Neural crest cell (in vitro differentiated cells): ENCODE measurements around the gene SALL2. TPM values are rescaled to one million over a fixed set of nuclear protein-coding genes. Genes with fewer than 3 reads are reported as not detected.

Experiments used
- DNase-seq: peaks from one replicate; pipeline ENCODE4 v3.0.0; 2021; ENCODE audit warnings: low read depth, mixed read lengths, low spot score
- H3K27ac Mint-ChIP-seq: one replicate; pipeline ENCODE4 v1.8.0; 2021; ENCODE audit warnings: mild to moderate bottlenecking, mixed read lengths; ENCODE audit not compliant: unreplicated experiment
- H3K27me3 Mint-ChIP-seq: 2 replicates; pipeline ENCODE4 v1.8.0; 2021; ENCODE audit warnings: low read depth, mild to moderate bottlenecking, mixed read lengths
- H3K36me3 Mint-ChIP-seq: 2 replicates; pipeline ENCODE4 v1.8.0; 2021; ENCODE audit warnings: low read depth, mild to moderate bottlenecking, mixed read lengths
- H3K4me1 Mint-ChIP-seq: 2 replicates; pipeline ENCODE4 v1.8.0; 2021; ENCODE audit warnings: mixed read lengths
- H3K4me3 Mint-ChIP-seq: one replicate; pipeline ENCODE4 v1.8.0; 2021; ENCODE audit warnings: mild to moderate bottlenecking, mixed read lengths
- H3K9me3 Mint-ChIP-seq: 2 replicates; pipeline ENCODE4 v1.8.0; 2021; ENCODE audit warnings: mixed read lengths
- total RNA-seq: library from RNA; stranded (reverse); gene quantifications from 2 replicates; pipeline ENCODE4 v1.2.1, GENCODE V29; 2021
- TF ChIP-seq, protein P1 (sequence below): fragments of 200-600 bp; sonication (generic); conservative IDR thresholded peaks from 2 replicates; pipeline ENCODE4 v1.5.0; 2021; ENCODE audit warnings: antibody characterized with exemption, mild to moderate bottlenecking

SALL2 gene
- total RNA-seq, 1 donor from 2014 or later: 164 TPM

DNA sequence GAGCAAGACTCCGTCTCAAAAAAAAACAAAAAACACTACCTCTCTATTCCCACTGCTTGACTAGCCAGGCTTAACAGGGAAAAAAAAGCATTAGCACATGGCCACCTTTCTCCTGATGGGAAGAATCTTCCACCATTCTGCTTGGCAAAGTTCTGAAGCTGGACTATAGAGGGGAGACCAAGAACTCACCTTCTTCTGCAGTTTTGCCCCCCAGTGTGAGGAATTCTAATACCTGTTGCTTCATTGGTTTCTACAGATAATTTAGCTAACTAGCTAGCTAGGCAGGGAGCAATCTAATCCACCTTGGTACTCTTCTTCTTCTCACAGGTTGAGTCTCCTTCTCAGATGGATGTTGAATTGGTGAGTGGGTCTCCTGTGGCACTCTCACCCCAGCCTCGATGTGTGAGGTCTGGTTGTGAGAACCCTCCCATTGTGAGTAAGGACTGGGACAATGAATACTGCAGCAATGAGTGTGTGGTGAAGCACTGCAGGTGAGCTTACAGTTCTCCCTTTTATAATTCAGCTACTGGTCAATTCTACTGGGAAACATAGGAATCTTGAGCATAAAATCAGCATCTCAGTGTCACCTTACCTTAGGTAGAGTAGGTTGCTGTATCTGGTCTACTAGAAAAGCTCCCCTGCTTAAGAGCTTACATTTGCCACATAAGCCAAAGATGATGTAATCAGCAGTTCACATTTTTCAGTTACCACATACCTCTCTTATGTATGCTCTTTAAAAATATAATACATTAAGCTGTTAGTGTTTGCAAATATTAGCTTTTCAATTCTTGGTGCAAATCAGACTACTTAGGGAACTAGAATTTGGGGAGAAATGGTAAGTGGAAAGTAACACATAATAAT is 31.0 kb downstream of the SALL2 start:
- H3K27me3 Mint-ChIP-seq: no peaks in the 10 kb centered on the region
- H3K36me3 Mint-ChIP-seq: peaks cover 19% of the 10 kb centered on the region
- peaks cover 7% of the 10 kb centered on the region for H3K4me1 Mint-ChIP-seq
- TF ChIP-seq, protein P1, sequence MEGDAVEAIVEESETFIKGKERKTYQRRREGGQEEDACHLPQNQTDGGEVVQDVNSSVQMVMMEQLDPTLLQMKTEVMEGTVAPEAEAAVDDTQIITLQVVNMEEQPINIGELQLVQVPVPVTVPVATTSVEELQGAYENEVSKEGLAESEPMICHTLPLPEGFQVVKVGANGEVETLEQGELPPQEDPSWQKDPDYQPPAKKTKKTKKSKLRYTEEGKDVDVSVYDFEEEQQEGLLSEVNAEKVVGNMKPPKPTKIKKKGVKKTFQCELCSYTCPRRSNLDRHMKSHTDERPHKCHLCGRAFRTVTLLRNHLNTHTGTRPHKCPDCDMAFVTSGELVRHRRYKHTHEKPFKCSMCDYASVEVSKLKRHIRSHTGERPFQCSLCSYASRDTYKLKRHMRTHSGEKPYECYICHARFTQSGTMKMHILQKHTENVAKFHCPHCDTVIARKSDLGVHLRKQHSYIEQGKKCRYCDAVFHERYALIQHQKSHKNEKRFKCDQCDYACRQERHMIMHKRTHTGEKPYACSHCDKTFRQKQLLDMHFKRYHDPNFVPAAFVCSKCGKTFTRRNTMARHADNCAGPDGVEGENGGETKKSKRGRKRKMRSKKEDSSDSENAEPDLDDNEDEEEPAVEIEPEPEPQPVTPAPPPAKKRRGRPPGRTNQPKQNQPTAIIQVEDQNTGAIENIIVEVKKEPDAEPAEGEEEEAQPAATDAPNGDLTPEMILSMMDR: no peak
- H3K9me3 Mint-ChIP-seq: no peaks in the 10 kb centered on the region
- H3K27ac Mint-ChIP-seq: no peak overlapping the region
- no peak for DNase-seq
- H3K4me3 Mint-ChIP-seq: no peak overlapping the region

DNA sequence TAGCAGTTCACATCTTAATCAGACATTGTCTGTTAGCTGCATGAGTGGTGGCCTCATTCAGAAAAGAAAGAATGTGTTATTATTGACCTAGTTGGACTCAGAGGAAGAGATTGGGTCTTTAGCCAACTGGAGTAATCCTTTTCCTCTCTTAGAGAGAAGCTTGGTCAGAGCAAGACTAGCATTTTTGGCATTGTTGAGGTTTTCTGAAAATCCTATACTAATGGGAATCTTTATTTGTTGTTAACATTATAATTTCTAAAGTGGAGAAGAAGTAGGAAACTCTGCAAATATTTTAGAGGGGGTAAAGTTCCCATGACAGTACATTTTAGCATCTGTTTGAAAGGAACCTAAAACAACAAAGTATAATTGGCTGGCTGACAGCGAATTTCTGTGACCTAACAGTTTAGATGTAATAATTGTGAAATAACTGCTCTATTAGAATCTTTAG is 39.5 kb downstream of the SALL2 start:
- H3K9me3 Mint-ChIP-seq: no peaks in the 10 kb centered on the region
- no peaks in the 10 kb centered on the region for H3K36me3 Mint-ChIP-seq
- no peak overlapping the region for H3K27ac Mint-ChIP-seq
- H3K27me3 Mint-ChIP-seq: no peaks in the 10 kb centered on the region
- DNase-seq: no peak
- TF ChIP-seq, protein P1: no peak
- no peak overlapping the region for H3K4me3 Mint-ChIP-seq
- no peaks in the 10 kb centered on the region for H3K4me1 Mint-ChIP-seq

DNA sequence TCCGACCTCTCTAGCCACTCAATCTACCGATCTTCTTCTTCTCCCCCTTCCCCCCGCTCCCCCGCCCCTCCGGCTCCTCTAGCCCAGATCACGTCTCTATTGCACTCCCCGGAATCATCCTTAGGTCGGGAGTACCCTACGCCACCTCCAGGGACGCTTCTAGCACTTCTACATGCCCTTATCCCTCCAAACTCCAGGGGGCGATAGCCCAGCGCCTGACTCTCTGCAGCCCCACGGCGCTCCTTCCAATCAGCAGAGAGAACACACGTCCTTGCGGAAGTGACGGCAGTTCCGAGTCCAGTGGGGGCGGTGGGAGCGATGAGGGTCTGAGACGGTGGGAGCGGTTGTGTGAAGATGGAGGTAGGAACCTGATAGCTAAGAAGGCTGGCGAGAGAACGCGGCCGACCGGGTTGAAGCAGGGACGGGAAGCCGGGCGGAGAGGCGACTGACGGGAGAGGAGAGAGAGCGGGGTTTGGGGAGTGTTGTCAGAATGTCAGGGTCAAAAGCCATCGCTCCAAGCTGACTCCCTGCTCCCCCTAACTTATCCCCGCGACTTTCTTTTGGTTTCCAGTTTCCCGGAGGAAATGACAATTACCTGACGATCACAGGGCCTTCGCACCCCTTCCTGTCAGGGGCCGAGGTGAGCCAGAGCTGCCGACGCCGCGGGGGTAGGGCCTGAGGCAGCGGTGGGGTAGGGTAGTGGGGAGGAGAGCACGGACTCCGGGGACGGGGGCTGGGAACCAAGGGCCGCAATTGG is 49.0 kb downstream of the SALL2 start, which contains the start of the genes RAB2B and TOX4:
RAB2B (minus strand) TSS at position 35 of the 757 bp plus-strand sequence. CDS start 87 bp downstream, outside the sequence.
TOX4 (plus strand) TSS at position 271 of the 757 bp plus-strand sequence; CDS start at position 355, 84 bp downstream.
- Mint-ChIP-seq H3K36me3 (peaks cover 2% of the 10 kb centered on the region), H3K9me3 (no peaks in the 10 kb centered on the region), H3K27ac (peak within 1 kb of the TSS; percentile 91), H3K4me3 (peak within 1 kb of the TSS; percentile 98), H3K4me1 (peaks cover 29% of the 10 kb centered on the region), H3K27me3 (no peaks in the 10 kb centered on the region)
- DNase-seq: peak; percentile 92
- TF ChIP-seq, protein P1: peak; percentile 93

DNA sequence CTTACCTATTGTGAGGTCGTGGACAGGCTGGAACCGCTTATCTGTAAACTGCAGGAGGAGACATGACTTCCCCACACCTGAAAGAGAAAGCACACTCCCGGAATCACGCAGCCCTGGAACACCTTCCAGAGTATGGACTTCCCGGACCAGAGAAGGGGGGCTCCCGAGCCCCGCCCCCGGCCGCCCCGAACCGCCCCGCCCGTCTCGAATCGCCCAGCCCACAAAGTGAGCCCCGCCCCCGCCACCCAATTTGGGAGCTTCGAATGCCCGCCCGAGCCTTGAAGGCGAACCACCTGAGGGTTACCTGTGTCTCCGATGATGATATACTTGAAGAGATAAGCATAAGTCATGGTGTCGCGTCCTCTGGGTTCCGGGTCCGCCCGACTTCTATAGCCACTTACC is 49.6 kb downstream of the SALL2 start:
- H3K9me3 Mint-ChIP-seq: no peaks in the 10 kb centered on the region
- peak overlapping the region; percentile 98 for H3K4me3 Mint-ChIP-seq
- H3K27me3 Mint-ChIP-seq: no peaks in the 10 kb centered on the region
- H3K27ac Mint-ChIP-seq: peak overlapping the region; percentile 91
- peaks cover 29% of the 10 kb centered on the region for H3K4me1 Mint-ChIP-seq
- peaks cover 2% of the 10 kb centered on the region for H3K36me3 Mint-ChIP-seq
- no peak for DNase-seq
- TF ChIP-seq, protein P1: no peak

DNA sequence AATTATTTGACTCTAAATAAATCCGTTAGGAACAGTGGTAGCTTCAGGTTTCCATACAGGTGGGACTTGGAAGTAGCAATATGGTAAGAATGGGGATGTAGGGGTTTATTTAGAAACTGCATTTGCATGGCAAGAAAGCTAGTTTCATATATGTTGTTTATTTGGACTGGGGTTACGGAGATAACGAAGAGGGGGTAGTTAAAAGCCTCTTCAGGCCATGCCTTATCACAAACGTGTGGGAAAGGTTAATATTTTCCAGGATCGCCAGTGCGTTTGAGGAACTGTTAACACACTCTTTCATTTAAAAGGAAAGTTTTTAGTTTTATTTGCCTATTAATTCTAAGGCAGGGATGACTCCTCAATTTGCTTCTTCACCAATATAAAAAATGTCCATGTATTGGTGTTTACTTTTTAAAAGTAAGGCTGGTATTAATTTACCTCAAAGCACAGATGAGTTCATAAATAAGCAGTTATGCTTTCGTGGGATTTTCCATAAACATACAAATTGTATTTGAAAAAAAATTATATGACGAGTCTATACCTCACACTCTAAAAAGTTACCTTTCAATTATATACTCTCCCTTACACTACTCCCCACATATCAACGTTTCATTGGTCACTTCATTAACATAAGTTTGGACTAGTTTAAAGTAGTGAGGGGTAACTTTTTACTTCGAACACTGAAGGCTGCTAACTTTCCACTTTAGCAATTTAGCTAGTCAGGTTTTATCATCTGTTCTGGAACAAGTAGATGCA is 50.2 kb downstream of the SALL2 start:
- H3K27ac Mint-ChIP-seq: peak overlapping the region; percentile 67
- no peak for DNase-seq

More for the DNA sequence above, 50.2 kb downstream of the SALL2 start:
- Mint-ChIP-seq H3K4me1 (peaks cover 29% of the 10 kb centered on the region), H3K36me3 (peaks cover 2% of the 10 kb centered on the region), H3K9me3 (no peaks in the 10 kb centered on the region), H3K27me3 (no peaks in the 10 kb centered on the region), H3K4me3 (peak overlapping the region; percentile 98)
- TF ChIP-seq, protein P1: no peak
